Daoy (cell line): ENCODE results near the gene CDK5RAP2. TPM values are rescaled to one million over a fixed set of nuclear protein-coding genes. Genes with fewer than 3 reads are reported as not detected.
"Not testable (repeated sequence)": the region's sequence is repeated elsewhere in the genome, so short reads cannot be mapped to it uniquely, and the experiment has no call there.

Experiments
- DNase-seq: peaks from one replicate; pipeline ENCODE4 v3.0.0-alpha.2; 2015; ENCODE audit warnings: low read depth
- total RNA-seq: library from RNA; depleted of rRNA; stranded (reverse); fragments of >200 nt; shearing (Covaris generic); gene quantifications from 2 replicates; pipeline ENCODE4 v1.2.3, GENCODE V29; 2014

CDK5RAP2 gene
- total RNA-seq, 1 experiment from 2014 or later, result 35.8 TPM

DNA sequence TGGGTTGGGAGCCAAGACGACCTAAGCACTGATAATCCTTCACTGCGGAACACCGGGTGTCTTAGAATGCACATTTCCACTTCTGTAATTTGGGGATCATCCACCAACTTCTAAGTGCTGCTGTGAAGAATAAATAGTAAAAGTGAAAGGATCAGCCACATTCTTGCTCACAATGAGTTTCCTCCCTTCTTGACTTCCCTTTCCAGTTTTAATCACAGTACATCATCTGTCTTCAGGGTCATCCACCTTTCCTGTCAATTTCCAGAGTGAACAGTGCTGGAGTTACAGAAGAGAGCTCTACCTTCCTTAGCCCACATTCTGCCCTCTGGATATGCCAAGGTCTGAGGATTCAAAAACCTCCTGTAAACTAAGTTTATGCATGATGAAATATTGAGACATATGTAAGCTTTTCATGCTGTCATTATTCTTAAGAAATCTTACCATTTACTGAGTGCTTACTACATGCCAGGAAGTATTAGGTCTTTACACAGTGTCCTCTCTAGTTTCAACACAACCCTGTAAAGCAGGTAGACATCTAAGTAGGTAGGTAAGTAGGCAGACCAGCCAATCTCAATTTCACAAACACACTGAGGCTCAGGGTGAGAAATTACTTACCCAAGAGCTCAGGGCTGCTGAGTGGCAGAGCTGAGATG is 105.2 kb downstream of the CDK5RAP2 start:
- DNase-seq, result no peak

DNA sequence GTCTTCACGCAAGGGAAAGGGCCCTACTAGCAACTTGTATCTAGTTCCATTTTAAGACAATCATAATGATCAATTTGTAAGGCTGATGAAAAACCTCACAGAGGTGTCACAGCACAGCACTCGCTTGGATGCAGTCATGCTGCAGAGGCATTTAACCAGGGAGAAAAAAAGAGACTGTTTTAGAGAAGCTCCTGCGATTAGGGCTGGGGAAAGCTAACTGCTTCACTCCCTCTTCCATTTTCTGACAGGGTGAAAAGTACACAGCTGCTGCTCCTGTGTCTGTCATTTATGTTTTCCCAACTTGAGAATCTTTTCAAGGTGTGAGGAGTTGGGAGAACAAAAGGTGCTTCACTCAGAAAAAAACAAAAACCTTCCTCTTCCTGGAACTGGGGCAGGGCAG is 106.4 kb downstream of the CDK5RAP2 start:
- no peak for DNase-seq

DNA sequence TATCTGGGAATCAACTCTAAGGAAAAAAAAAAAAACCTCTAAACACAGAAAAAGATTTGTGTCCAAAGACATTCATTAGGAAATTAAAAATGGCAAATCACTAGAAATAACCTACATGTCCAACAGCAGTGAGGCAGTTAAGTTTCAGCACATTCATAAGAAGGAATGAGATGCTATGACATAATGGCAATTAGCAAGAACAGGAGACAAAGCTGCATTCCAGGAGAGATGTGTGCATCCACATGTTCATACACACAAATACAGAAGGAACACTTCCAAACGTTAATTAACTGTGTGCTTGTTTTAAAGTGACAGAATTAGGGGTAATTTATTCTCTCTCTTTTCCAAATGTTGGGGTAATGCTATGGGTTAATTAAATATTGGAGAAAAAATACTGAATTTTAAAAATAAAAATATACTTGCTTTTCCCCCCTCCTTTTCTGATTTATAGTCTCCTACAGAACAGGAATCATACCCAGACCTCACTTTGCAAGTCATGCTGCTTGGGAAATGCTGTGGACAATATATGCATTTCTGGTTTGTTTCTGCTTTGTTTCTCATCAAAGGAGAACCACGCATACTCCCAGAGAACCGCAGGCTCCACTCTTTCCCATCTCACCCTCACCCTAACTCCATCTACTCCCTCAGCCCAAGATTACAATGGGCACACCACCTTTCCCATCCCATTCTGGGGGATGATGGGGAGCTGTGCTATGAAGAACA is 114.1 kb downstream of the CDK5RAP2 start:
- DNase-seq, result no peak

DNA sequence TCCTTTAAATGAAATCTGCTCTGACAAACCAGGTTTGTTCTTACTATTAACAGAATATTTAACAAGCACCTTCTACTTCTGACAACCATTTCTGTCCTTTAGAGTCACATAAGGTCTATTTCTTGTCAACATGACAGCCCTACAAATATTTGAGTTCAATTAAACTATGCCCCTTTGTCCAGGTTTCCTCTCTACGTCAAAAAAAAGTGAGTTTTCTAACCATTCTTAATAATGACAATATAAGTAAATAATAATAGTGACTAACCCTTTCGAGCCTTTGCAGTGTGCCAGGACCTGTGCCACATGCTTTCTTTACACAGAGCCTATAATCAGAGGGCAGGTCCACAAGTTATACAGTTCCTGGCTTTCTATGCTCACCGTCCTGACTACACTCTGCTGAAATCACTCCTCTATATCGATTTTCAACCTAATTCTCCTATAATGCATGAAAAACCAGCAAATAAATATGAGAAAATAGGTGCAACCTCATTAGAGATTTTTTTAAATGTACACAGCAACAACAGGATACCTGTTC is 115.0 kb downstream of the CDK5RAP2 start:
- DNase-seq, result no peak

DNA sequence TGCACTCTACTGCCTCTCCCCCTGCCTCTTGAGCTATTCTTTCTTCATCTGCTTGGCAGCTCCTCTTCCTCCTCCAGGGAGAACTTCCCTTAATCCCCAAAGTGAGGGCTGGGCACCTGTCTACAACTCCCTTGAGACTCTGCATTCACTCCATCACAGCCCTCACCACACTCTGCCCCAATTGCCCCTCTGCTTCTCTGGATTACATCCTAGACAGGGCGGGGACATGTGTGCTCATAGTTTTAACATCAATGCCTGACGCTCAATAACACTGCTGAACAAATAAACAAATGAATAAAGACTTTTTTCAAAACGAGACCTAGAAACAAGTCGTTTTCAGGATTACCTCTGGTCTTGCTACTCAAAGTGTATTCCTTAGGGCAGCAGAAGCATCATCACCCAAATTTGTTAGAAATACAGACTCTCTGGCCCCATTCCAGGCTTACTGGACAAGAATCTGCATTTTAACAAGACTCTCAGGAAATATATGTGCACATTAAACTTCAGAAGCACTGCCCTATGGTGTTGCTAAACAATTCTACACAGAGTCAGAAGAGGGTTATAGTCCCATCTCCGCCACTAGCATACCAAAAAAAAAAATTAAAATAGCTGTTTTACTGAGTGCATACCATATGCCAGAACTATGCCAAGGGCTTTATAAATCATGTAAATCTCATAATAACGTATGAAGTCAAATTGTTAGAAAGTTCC is 115.6 kb downstream of the CDK5RAP2 start:
- no peak for DNase-seq

DNA sequence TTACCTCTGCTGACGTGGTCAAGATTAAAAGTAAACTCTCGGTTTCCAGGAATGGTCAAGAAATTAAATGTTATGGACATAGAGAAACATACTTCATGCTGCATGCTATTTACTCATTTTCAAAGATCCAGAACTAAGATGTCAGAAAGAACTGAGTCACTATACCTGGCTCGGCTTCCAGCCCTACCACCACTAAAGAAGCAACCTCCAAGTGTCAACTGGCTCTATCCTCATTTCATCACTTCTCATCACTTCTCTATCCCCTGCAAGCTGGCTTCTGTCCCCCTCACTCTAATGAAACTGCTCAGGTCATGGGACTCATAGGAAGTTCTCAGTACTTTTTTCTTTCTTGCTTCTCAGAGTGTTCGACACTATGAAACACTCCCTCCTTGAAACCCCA is 116.2 kb downstream of the CDK5RAP2 start:
- no peak for DNase-seq

DNA sequence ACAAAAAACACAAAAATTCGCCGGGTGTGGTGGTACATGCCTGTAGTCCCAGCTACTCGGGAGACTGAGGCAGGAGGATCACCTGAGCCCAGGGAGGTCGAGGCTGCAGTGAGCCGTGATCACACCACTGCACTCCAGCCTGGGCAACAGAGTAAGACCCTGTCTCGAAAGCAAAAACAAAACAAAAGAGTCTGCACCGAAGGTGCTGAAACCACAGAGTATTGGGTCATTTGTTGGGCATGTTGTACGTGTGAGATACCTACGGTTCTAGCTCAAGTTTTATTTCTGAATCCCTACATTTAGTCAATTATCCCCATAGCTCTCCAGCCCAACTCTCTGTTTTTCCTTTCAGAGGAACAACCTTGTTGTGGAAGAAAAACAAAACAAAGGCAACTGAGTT is 118.3 kb downstream of the CDK5RAP2 start:
- DNase-seq, result not testable (repeated sequence)

DNA sequence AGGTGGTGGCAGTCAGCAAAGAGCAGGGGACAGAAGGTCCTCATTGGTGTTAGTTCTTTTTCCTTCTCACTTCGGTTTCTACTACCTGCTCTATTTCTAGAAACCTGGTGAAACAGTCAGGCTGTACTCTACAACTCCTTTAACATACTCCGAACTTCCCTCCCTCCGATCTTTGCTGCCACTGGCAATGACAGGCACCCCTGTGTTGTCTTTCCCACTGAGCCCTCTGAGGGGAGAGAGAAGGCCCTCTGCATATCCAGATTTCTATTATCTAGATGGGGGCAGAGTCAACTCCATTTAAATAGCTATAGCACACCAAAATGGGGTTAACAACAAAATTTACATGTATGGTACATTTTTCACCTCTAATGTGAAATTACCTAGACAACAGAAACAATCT is 123.7 kb downstream of the CDK5RAP2 start:
- no peak for DNase-seq

DNA sequence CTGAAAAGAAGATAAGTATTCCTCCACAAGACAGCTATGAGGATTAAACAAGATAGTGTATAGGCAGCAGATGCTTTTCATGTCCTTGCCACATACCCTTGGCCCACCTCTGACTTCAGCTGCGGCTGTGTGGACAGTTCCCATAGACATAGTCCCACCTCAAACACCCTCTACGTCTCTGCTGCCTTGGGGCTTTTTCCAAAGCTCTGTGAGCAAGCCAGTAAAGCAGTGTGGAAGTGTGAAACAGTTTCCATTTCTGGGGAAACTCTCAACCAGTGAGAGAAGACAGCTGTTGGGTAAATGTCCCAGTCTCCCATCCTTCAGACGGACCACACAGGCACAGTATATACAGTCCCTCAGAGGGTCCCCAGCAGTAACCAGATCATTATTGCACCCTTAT is 125.5 kb downstream of the CDK5RAP2 start:
- DNase-seq, result no peak

DNA sequence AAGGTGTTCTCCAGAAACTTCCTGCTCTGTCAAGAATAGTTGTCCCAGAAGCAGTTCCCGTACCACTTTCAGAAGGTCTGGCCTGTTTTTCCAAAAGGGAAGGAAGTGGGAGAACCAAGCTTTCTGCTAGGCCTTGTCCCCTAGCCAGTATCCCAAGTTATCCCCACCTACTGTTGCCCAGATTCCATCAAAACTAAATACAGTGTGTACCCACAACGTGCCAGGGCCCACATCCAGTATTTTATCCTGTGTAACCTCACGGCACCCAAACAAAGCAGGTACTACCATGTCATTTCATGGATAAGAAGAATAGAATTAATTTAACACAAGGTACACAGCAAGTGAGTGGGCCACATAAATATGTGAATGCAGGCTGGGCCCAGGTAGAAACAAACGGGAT is 126.2 kb downstream of the CDK5RAP2 start:
- no peak for DNase-seq

DNA sequence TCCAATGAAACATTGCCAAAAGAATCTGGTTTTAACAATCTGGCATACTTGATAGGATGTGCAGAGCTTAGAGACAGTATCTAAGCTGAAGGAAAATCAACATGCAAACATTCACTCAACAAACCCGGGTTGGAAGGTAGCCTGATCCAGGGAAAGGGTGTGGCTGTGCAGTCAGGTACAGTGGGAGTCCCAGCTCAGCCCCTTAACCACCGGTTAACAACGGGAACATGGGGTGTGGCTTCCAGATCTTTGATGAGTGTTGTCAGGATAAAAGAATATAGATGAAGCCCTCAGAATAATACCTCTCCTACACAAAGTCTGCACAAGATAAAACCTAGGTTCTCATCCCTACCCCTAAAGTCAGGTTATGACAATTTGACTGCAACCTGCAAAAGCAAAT is 127.3 kb downstream of the CDK5RAP2 start:
- no peak for DNase-seq

DNA sequence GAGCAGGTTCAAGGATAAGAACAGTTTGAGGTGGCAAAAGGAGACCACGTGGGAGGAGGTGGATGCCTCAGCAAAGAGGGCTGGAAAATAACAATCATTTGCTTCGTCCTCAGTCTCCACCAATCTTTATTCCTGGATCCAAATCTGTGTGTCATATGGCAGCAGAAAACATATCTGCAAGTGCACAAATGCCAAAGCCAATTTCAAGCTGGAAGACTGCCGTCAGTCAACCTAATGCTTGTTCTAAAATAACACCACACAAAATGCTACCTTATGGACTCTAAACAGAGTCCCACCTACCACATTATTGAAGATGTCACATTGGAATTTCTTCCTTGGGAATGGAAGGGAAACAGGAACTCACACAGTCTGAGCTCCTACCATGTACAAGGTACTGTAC is 129.1 kb downstream of the CDK5RAP2 start:
- no peak for DNase-seq

DNA sequence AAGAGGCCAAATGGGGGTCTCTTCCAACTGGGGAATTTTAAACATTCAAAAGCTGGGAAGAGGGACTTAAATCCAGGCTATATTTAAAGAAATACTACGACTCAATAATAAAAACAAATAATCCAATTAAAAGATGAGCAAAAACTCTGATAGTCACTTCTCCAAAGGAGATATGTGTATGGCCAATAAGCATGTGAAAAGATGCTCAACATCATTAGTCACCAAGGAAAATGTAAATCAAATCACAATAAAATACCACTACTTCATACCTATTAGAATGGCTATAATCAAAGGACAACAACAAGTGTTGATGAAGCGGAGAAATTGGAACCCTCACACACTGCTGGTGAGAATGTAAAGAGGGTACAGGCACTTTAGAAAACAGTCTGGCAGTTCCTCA is 130.4 kb downstream of the CDK5RAP2 start:
- DNase-seq, result no peak

DNA sequence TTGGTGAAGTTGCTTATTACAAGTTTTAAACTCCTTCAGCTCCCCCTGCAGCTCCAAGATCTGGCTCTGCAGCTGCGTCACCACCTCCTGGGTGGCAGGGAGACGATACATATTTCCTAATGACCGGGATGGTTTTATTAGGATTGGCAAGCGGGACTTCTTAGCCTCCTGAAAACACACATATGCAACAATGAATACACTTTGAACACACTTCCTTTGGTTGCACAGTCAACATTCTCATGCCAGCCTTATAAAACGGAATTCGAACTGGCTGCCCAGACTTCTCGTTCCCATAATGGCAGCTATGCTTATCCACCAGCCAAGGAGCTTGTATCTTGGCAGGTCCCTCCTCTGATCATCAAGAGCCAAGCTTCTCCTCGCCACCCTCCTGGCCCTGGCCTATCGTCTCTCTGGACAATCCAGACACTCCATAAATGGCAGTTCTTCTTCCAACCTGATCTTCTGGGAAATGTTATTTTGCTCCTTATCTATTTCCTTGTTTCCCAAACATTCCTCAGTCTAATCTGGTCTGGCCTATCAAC is 131.9 kb downstream of the CDK5RAP2 start:
- no peak for DNase-seq

DNA sequence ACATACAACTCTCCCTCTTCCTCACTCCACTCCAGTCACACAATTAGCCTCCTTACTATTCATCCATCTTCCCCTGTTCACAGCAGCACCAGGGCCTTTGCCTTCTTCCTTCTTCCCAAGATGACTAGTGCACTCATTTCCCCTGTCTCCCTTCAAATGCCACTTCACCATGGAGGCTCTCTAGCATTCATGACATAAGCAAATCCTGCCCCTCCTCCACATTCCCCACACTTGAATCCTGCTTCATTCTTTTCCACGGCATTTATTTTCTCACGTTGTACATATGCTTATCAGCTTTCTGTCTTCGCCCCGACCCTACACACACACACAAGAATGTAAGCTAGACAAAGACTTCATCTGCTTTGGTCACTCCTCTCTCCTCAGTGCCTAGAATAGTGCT is 133.3 kb downstream of the CDK5RAP2 start:
- no peak for DNase-seq

DNA sequence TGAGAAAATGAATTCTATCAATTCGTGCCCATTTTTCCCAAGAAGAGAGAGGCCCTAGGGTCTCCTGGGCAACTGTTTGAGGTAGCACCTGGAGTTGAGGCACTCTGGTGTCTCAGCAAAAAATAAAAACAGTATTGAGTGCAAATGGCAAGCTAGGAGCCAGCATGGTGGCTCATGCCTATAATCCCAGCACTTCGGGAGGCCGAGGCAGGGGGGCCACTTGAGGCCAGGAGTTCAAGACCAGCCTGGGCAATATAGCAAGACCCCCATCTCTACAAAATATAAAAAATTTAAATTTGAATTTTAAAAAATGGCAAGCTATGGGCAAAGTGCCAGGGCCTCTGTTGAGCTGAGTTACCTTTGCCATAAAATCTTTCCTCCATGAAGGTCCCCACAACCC is 136.0 kb downstream of the CDK5RAP2 start:
- no peak for DNase-seq

DNA sequence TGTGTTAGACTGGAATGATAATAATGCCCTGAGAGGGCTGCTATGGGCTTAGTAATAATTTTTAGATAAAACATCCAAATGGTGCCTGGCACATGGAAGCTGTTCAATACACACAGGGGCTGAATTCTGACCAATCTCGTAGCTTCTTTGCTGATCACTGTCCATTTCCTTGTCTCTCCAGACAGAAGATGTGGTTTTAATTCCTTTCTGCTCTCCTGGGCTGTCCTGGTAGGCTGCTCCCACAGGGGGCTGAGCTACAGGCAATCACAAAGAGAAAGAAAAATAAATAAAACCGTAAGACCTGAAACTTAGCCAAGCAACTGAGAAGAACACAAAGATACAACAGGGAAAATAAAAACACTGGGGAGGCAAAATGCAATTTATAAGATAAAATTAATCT is 136.5 kb downstream of the CDK5RAP2 start:
- peak; percentile 30 for DNase-seq

DNA sequence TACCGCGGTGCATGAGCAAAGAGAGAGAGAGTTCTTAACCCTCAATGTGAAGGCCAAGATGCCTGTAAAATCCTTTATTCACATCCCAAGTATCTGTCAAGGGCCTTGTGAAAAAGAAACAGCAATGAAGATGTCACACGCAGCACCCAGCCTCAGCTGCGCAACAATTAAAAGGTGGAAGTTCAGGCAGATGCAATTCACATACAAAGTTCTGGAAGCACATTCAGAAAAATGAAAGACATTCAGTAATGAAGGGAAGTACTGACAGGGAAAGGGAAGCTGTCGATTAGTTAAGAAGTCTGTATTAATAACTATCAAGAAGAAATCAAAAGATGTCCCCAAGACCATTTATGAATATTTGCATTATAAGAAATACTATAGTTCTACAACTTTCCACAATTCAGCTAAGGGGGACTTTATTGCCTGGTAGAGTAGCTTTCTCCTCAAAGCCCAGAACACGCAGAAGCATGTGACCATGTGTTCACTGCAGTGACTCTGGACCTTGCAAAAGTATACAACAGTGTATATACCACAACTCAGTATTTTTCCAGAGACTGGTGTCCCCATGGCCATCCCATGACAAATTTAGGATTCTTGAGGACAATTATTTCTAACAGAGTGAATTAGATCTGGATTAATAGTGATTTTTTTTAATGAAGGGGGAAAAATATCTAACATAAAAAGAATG is 137.5 kb downstream of the CDK5RAP2 start:
- no peak for DNase-seq

DNA sequence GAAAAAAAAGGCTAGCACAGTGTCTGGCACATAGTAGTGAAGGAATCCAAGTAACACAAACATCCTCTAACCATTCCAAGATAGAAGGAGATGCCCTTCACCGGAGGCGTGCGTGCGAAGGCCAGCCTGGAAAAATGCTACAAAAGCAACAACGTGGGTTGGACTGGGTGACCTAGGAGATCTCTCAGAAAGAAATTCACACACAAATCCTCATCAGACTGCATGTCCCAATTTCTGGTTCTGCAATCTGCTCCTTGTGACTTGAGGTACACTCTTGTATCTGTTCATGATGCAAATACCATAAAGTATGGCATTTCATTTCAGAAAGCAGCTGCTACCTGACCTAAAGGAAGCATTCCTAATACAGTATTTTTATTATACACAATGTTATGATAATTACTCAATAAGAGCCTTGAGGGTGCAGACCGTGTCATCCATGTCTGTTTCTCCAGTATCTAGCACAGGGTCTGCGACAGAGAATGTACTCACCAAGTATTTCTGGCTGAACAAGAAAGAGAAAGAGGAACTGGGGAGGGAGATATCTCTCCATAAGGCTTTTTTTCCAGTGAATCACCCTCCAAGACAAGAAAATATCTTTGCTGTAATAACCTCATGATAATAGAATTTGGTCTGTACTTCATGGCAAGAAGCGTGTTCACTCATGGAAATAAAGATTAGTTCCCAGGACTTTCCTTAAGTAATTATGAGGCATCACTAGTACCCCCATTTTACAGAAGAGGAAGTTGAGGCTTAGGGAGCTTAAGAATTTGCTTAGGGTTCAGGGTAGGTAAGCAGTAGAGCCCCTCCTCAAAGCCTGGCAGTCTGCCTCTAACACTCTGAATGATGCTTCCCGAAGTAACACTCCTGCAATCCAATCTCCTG is 138.3 kb downstream of the CDK5RAP2 start:
- no peak for DNase-seq

DNA sequence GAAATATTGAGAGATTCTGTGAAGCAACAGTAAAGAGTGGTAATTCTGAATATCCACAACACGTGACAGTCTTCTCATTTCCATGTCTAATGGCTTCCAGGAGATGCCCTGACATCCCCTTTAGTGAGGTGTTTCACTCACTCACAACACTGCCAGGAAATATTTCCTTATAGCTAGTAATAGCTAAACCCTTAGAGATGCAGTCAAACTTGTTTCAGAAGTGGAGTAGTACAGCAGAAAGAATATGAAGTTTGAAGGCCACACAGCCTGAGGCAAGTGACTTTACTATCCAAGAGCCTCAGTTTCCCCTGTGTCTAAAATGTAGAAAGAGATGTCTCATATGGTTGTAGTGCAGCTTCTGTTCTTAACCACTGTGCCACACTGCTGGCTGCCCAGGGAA is 139.2 kb downstream of the CDK5RAP2 start:
- no peak for DNase-seq

DNA sequence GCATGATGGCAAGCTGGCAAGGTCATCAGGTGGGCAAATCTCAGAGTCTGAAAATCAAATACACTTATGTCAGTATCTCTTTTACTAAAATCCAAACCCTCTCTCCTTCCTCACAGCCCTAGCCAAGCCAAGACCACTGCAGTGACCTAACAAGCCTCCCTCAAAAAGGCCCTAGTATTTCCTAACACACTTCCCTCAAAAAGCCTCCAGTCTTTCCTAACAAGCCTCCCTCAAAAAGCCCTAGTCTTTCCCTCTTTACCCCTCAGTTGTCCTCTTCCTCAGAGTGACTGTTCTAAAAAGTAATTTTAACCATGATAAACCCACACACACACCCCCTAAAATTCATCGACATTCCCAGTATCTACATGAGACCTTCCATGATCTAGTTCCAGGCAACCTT is 140.0 kb downstream of the CDK5RAP2 start:
- no peak for DNase-seq
